HepG2 (cell line): ENCODE data around the gene ELP6. TPM values are rescaled to one million over a fixed set of nuclear protein-coding genes. Genes with fewer than 3 reads are reported as not detected.

Experiments used
- CEBPZ ChIP-seq: IDR thresholded peaks from 2 replicates; pipeline ENCODE4 v1.6.1; 2012; ENCODE audit warnings: low read length, improper control_type of control experiment
- FLYWCH1 ChIP-seq: sonication (generic); formaldehyde crosslinking; IDR thresholded peaks from 2 replicates; pipeline ENCODE4 v1.8.1; 2023; ENCODE audit warnings: mild to moderate bottlenecking, missing genetic modification reagents
- FOXK2 ChIP-seq: fragments of 450-650 bp; IDR thresholded peaks from 2 replicates; pipeline ENCODE4 v1.6.1; 2016
- GABPA ChIP-seq, 2 experiments: IDR thresholded peaks; 2 replicates each; pipeline ENCODE4 v1.6.1; 2011 to 2016; ENCODE audit warnings: low read depth in 2 of 2, low read length in 1 of 2, missing biosample characterization in 1 of 2, missing genetic modification characterization in 1 of 2
- GPN1 ChIP-seq: sonication (generic); formaldehyde crosslinking; IDR thresholded peaks from 2 replicates; pipeline ENCODE4 v1.5.1; 2020; ENCODE audit warnings: missing genetic modification reagents, borderline replicate concordance
- HMG20B ChIP-seq: conservative IDR thresholded peaks from 2 replicates; pipeline ENCODE4 v1.6.1; 2016; ENCODE audit warnings: missing genetic modification reagents, missing compliant biosample characterization
- HNRNPUL1 ChIP-seq: fragments of 200-400 bp; formaldehyde crosslinking; IDR thresholded peaks from 2 replicates; pipeline ENCODE4 v1.6.1; 2017; ENCODE audit warnings: low read depth, mild to moderate bottlenecking, low read length, moderate library complexity
- IRF9 ChIP-seq: sonication (generic); formaldehyde crosslinking; IDR thresholded peaks from 2 replicates; pipeline ENCODE4 v1.8.0; 2022; ENCODE audit warnings: missing genetic modification reagents, mild to moderate bottlenecking, borderline replicate concordance
- JUN ChIP-seq: sonication (generic); formaldehyde crosslinking; IDR thresholded peaks from 2 replicates; pipeline ENCODE4 v1.4.0; 2020; ENCODE audit warnings: mild to moderate bottlenecking, missing genetic modification reagents
- PHF20 ChIP-seq: sonication (generic); formaldehyde crosslinking; IDR thresholded peaks from 2 replicates; pipeline ENCODE4 v1.5.0; 2020; ENCODE audit warnings: mild to moderate bottlenecking, missing genetic modification reagents
- PRMT3 ChIP-seq: sonication (generic); formaldehyde crosslinking; IDR thresholded peaks from 2 replicates; pipeline ENCODE4 v1.8.1; 2022; ENCODE audit warnings: low read depth, mild to moderate bottlenecking, moderate library complexity, missing genetic modification reagents, borderline replicate concordance
- REL ChIP-seq: sonication (generic); formaldehyde crosslinking; conservative IDR thresholded peaks from 2 replicates; pipeline ENCODE4 v1.8.0; 2022; ENCODE audit warnings: mild to moderate bottlenecking, missing genetic modification reagents, moderate library complexity
- RXRB ChIP-seq: IDR thresholded peaks from 2 replicates; pipeline ENCODE4 v1.6.1; 2016; ENCODE audit warnings: borderline replicate concordance, missing genetic modification reagents, missing compliant biosample characterization
- SMAD1 ChIP-seq: sonication (generic); formaldehyde crosslinking; IDR thresholded peaks from 2 replicates; pipeline ENCODE4 v1.4.0; 2020; ENCODE audit warnings: missing genetic modification reagents, low read depth, mild to moderate bottlenecking, borderline replicate concordance
- ZNF121 ChIP-seq: sonication (generic); formaldehyde crosslinking; IDR thresholded peaks from 2 replicates; pipeline ENCODE4 v1.5.0; 2020; ENCODE audit warnings: mild to moderate bottlenecking, missing genetic modification reagents
- ZNF207 ChIP-seq: fragments of 450-650 bp; IDR thresholded peaks from 2 replicates; pipeline ENCODE4 v1.6.1; 2016; ENCODE audit warnings: antibody characterized with exemption, borderline replicate concordance
- ZNF280B ChIP-seq: sonication (generic); formaldehyde crosslinking; IDR thresholded peaks from 2 replicates; pipeline ENCODE4 v1.5.0; 2020; ENCODE audit warnings: missing genetic modification reagents, mild to moderate bottlenecking, borderline replicate concordance
- ZNF296 ChIP-seq: sonication (generic); formaldehyde crosslinking; conservative IDR thresholded peaks from 2 replicates; pipeline ENCODE4 v1.5.0; 2020; ENCODE audit warnings: mild to moderate bottlenecking, missing genetic modification reagents
- ZNF329 ChIP-seq: sonication (generic); formaldehyde crosslinking; IDR thresholded peaks from 2 replicates; pipeline ENCODE4 v1.9.0; 2021; ENCODE audit warnings: low read depth, mild to moderate bottlenecking, missing genetic modification reagents
- ZNF562 ChIP-seq: sonication (generic); formaldehyde crosslinking; IDR thresholded peaks from 2 replicates; pipeline ENCODE4 v1.8.0; 2022; ENCODE audit warnings: missing genetic modification reagents, borderline replicate concordance
- ZNF576 ChIP-seq: sonication (generic); formaldehyde crosslinking; IDR thresholded peaks from 2 replicates; pipeline ENCODE4 v1.4.0; 2020; ENCODE audit warnings: mild to moderate bottlenecking, missing genetic modification reagents
- ZNF644 ChIP-seq: IDR thresholded peaks from 2 replicates; pipeline ENCODE4 v1.6.1; 2016; ENCODE audit warnings: low read depth
- ZNF776 ChIP-seq: sonication (generic); formaldehyde crosslinking; IDR thresholded peaks from 2 replicates; pipeline ENCODE4 v1.4.0; 2020; ENCODE audit warnings: mild to moderate bottlenecking, missing genetic modification reagents
- ZSCAN30 ChIP-seq: sonication (generic); formaldehyde crosslinking; IDR thresholded peaks from 2 replicates; pipeline ENCODE4 v1.5.0; 2020; ENCODE audit warnings: mild to moderate bottlenecking, missing genetic modification reagents
- polyA plus RNA-seq, 8 experiments: library from polyadenylated mRNA; depleted of rRNA in 3 of 8; stranded (reverse) in 7 of 8; unstranded in 1 of 8; fragments of >200 nt; fragmentation: Illumina TruSeq in 4 of 8; extraction: Trizol in 4 of 8; gene quantifications; 2 replicates each; pipeline versions ENCODE4 v1.2.1 to v1.2.3, GENCODE V29; 2011 to 2016; ENCODE audit warnings: low read depth in 4 of 8, missing spikeins in 1 of 8, mixed read lengths in 1 of 8; ENCODE audit not compliant: insufficient read depth in 1 of 8
- total RNA-seq, 5 experiments: library from RNA; depleted of rRNA; stranded (reverse); fragments of >200 nt; fragmentation: Illumina TruSeq; extraction: Trizol; gene quantifications; 2 replicates each; pipeline ENCODE4 v1.2.3, GENCODE V29; 2016; ENCODE audit warnings: low read depth in 1 of 5

ELP6 gene
- total and polyA plus RNA-seq, 2 of the 13 experiments (the other 11 are each of a cell fraction or from before 2014, with no cell fraction given) = 45.0 to 49.3 TPM

GRCh38 chr3:47522082-47522987 is 8.8 kb upstream of the ELP6 start (continued):
- TF ChIP-seq SMAD1 (no peak), ZSCAN30 (CRISPR knock-in tag) (no peak), ZNF562 (no peak), GPN1 (CRISPR knock-in tag) (no peak), HNRNPUL1 (no peak), ZNF776 (CRISPR knock-in tag) (peak; percentile 56; the same call in 1 of the 2 replicates), CEBPZ (no peak), IRF9 (peak; percentile 72; the same call in 1 of the 2 replicates), ZNF329 (CRISPR knock-in tag) (no peak), FOXK2 (no peak), ZNF576 (no peak), ZNF121 (CRISPR knock-in tag) (no peak), PRMT3 (CRISPR knock-in tag) (no peak), JUN (CRISPR knock-in tag) (no peak), HMG20B (CRISPR knock-in tag) (no peak), ZNF207 (no peak), PHF20 (CRISPR knock-in tag) (no peak), REL (CRISPR knock-in tag) (no peak), FLYWCH1 (CRISPR knock-in tag) (no peak), ZNF296 (CRISPR knock-in tag) (no peak), RXRB (peak; percentile 44; the same call in 1 of the 2 replicates), ZNF280B (CRISPR knock-in tag) (no peak), GABPA (IDR thresholded peaks at IDR 0.05; ENCODE audit: low read depth, low read length) (no peak), GABPA (CRISPR knock-in tag; IDR thresholded peaks at IDR 0.05; ENCODE audit: low read depth) (no peak), ZNF644 (CRISPR knock-in tag) (no peak)
